Left ventricle myocardium inferior (tissue), 1 donor: Measurements from ENCODE around the gene DNPH1. TPM values are rescaled to one million over a fixed set of nuclear protein-coding genes. Genes with fewer than 3 reads are reported as not detected.

Experiments used
- DNase-seq: peaks from one replicate; pipeline ENCODE4 v3.0.0-alpha.2; 2020
- H3K27ac ChIP-seq: fragments of 200-600 bp; replicated peaks from 2 replicates; pipeline ENCODE4 v1.8.0; 2021
- H3K27me3 ChIP-seq: fragments of 200-600 bp; 2 replicates; pipeline ENCODE4 v1.8.0; 2021; ENCODE audit warnings: low read depth
- H3K36me3 ChIP-seq: fragments of 200-600 bp; 2 replicates; pipeline ENCODE4 v1.8.0; 2021
- H3K4me1 ChIP-seq: fragments of 200-600 bp; 2 replicates; pipeline ENCODE4 v1.8.0; 2021
- H3K4me3 ChIP-seq: fragments of 200-600 bp; 2 replicates; pipeline ENCODE4 v1.8.0; 2021; ENCODE audit warnings: mild to moderate bottlenecking, moderate library complexity
- H3K9me3 ChIP-seq: fragments of 200-600 bp; replicated peaks from 2 replicates; pipeline ENCODE4 v1.8.0; 2021
- intact Hi-C: fragments of 100-400 bp; cut with micrococcal nuclease; formaldehyde crosslinking; loops from one replicate; pipeline ENCODE4 v1.11.0; 2022
- total RNA-seq: library from RNA; stranded (reverse); fragmentation: NEBNext Ultra II Directional; extraction: Animal tissue kit (Norgen Biotek cat#: 25700); gene quantifications from one replicate; pipeline ENCODE4 v1.2.1, GENCODE V29; 2021
- TF ChIP-seq, protein P1 (sequence below): fragments of 200-600 bp; IDR thresholded peaks from 2 replicates; pipeline ENCODE4 v1.8.0; 2021; ENCODE audit warnings: antibody characterized with exemption, mild to moderate bottlenecking, borderline replicate concordance
- donor health status: DM: no; HTN: yes; CAD: no; lungs with severe emphysema.

Gene DNPH1
- total RNA-seq, 1 donor from 2014 or later = 27.7 TPM

DNA sequence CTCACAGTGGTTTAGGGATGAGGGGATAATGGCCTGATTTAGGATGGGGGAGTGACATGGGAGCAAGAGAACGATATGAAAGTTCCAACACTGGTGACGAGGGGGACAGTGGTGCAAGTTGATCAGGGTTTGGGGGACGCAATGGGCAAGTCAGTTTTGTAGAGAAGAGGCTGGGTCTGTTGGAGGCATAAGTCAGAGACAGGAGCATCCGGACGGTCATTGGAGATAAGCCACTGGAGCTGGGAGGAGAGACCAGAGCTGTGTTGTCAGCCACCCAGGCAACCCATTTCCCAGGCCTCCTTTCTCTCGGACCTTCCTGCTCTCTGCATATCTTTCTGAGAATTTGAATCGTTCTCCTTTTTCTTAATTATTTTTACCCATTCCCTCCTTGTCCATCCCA, 9.5 kb downstream of the DNPH1 start:
- no peak for DNase-seq
- no peak overlapping the region for H3K4me3 ChIP-seq
- TF ChIP-seq, protein P1, sequence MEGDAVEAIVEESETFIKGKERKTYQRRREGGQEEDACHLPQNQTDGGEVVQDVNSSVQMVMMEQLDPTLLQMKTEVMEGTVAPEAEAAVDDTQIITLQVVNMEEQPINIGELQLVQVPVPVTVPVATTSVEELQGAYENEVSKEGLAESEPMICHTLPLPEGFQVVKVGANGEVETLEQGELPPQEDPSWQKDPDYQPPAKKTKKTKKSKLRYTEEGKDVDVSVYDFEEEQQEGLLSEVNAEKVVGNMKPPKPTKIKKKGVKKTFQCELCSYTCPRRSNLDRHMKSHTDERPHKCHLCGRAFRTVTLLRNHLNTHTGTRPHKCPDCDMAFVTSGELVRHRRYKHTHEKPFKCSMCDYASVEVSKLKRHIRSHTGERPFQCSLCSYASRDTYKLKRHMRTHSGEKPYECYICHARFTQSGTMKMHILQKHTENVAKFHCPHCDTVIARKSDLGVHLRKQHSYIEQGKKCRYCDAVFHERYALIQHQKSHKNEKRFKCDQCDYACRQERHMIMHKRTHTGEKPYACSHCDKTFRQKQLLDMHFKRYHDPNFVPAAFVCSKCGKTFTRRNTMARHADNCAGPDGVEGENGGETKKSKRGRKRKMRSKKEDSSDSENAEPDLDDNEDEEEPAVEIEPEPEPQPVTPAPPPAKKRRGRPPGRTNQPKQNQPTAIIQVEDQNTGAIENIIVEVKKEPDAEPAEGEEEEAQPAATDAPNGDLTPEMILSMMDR = no peak
- peaks cover 49% of the 10 kb centered on the region for H3K36me3 ChIP-seq
- H3K27me3 ChIP-seq = no peaks in the 10 kb centered on the region
- H3K27ac ChIP-seq = no peak overlapping the region
- intact Hi-C loops = no loop called here
- no peaks in the 10 kb centered on the region for H3K9me3 ChIP-seq
- H3K4me1 ChIP-seq = peaks cover 12% of the 10 kb centered on the region

- DNase-seq = no peak
- no peaks in the 10 kb centered on the region for H3K9me3 ChIP-seq
- intact Hi-C loops = no loop called here
- H3K27ac ChIP-seq = no peak overlapping the region
- H3K4me1 ChIP-seq = peaks cover 12% of the 10 kb centered on the region
- TF ChIP-seq, protein P1 = no peak
- no peaks in the 10 kb centered on the region for H3K27me3 ChIP-seq
- H3K36me3 ChIP-seq = peaks cover 51% of the 10 kb centered on the region
- no peak overlapping the region for H3K4me3 ChIP-seq
These were observed 10.2 kb downstream of the DNPH1 start for GRCh38 chr6:43219119-43219518.

GRCh38 chr6:43217351-43217750, 11.9 kb downstream of the DNPH1 start:
- TF ChIP-seq, protein P1 = no peak
- no peaks in the 10 kb centered on the region for H3K27me3 ChIP-seq
- no peaks in the 10 kb centered on the region for H3K9me3 ChIP-seq
- no peak overlapping the region for H3K4me3 ChIP-seq
- H3K4me1 ChIP-seq = peaks cover 12% of the 10 kb centered on the region
- intact Hi-C loops = no loop called here
- no peak for DNase-seq
- H3K27ac ChIP-seq = no peak overlapping the region
- peaks cover 55% of the 10 kb centered on the region for H3K36me3 ChIP-seq

DNA sequence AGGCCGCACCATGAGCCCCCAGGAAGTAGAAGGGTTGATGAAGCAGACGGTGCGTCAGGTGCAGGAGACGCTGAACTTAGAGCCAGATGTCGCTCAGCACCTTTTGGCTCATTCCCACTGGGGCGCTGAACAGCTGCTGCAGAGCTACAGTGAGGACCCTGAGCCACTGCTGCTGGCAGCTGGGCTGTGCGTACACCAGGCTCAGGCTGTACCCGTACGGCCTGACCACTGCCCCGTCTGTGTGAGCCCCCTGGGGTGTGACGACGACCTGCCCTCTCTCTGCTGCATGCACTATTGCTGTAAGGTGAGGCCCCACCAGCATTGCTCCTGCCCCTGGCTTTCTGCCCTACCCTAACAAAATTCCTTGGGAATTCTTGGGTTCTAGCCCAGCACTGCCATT, 13.1 kb downstream of the DNPH1 start:
- DNase-seq = no peak
- Histone ChIP-seq H3K27me3 (no peaks in the 10 kb centered on the region), H3K9me3 (no peaks in the 10 kb centered on the region), H3K36me3 (peaks cover 55% of the 10 kb centered on the region), H3K4me1 (peaks cover 7% of the 10 kb centered on the region), H3K27ac (no peak overlapping the region), H3K4me3 (no peak overlapping the region)
- intact Hi-C loops = no loop called here
- TF ChIP-seq, protein P1 = no peak

GRCh38 chr6:43215066-43215465, 14.2 kb downstream of the DNPH1 start:
- TF ChIP-seq, protein P1 = no peak
- DNase-seq = no peak
- peaks cover 7% of the 10 kb centered on the region for H3K4me1 ChIP-seq
- no peaks in the 10 kb centered on the region for H3K9me3 ChIP-seq
- no peak overlapping the region for H3K4me3 ChIP-seq
- H3K27ac ChIP-seq = no peak overlapping the region
- intact Hi-C loops = no loop called here
- peaks cover 44% of the 10 kb centered on the region for H3K36me3 ChIP-seq
- no peaks in the 10 kb centered on the region for H3K27me3 ChIP-seq

GRCh38 chr6:43213431-43213830, 15.8 kb downstream of the DNPH1 start:
- H3K36me3 ChIP-seq = peaks cover 40% of the 10 kb centered on the region
- TF ChIP-seq, protein P1 = no peak
- H3K4me1 ChIP-seq = peaks cover 7% of the 10 kb centered on the region
- H3K27me3 ChIP-seq = no peaks in the 10 kb centered on the region
- intact Hi-C loops = no loop called here
- no peak overlapping the region for H3K27ac ChIP-seq
- DNase-seq = no peak
- H3K9me3 ChIP-seq = no peaks in the 10 kb centered on the region
- no peak overlapping the region for H3K4me3 ChIP-seq
